ENCODE results near the gene SYCN.

The SYCN gene

GRCh38 chr19:39173502-39173991, 30.5 kb downstream of the SYCN start:
- no peak for DNase-seq
- intact Hi-C loops (cut with DNase I) = no loop called here

- intact Hi-C loops (cut with DNase I) = no loop called here
- DNase-seq = peak in 1 of 10 donors; percentile 84
These were observed 31.2 kb downstream of the SYCN start for GRCh38 chr19:39172700-39173501.

GRCh38 chr19:39171479-39172465, 32.3 kb downstream of the SYCN start:
- intact Hi-C loops (cut with DNase I) = no loop called here
- DNase-seq = peak in 1 of 10 donors; percentile 80

GRCh38 chr19:39170386-39171231, 33.5 kb downstream of the SYCN start:
- DNase-seq = peak in 1 of 10 donors; percentile 82
- intact Hi-C loops (cut with DNase I) = no loop called here

- intact Hi-C loops (cut with DNase I) = no loop called here
- peak in 1 of 10 donors; percentile 84 for DNase-seq
These were observed 34.8 kb downstream of the SYCN start for GRCh38 chr19:39169143-39169810.

- DNase-seq = peak in 1 of 10 donors; percentile 78
- intact Hi-C loops (cut with DNase I) = no loop called here
These were observed 35.6 kb downstream of the SYCN start for GRCh38 chr19:39168258-39169142.

- intact Hi-C loops (cut with DNase I) = no loop called here
- peak in 1 of 10 donors; percentile 81 for DNase-seq
These were observed 36.4 kb downstream of the SYCN start for GRCh38 chr19:39167461-39168257.

- intact Hi-C loops (cut with DNase I) = no loop called here
- peak in 4 of 10 donors; percentile 31 to 87 (median 56) for DNase-seq
These were observed 37.3 kb downstream of the SYCN start for GRCh38 chr19:39166571-39167391.

GRCh38 chr19:39165857-39166256, 38.2 kb downstream of the SYCN start:
- DNase-seq = no peak
- intact Hi-C loops (cut with DNase I) = no loop called here

GRCh38 chr19:39164289-39164688, 39.8 kb downstream of the SYCN start:
- intact Hi-C loops (cut with DNase I) = no loop called here
- DNase-seq = no peak

GRCh38 chr19:39163621-39164020, 40.4 kb downstream of the SYCN start:
- DNase-seq = no peak
- intact Hi-C loops (cut with DNase I) = no loop called here

GRCh38 chr19:39162441-39163043, 41.5 kb downstream of the SYCN start:
- intact Hi-C loops (cut with DNase I) = no loop called here
- no peak for DNase-seq

GRCh38 chr19:39160889-39161672, 43.0 kb downstream of the SYCN start:
- intact Hi-C loops (cut with DNase I) = no loop called here
- peak in 1 of 10 donors; percentile 76 for DNase-seq

GRCh38 chr19:39160523-39160861, 43.6 kb downstream of the SYCN start:
- no peak for DNase-seq
- intact Hi-C loops (cut with DNase I) = no loop called here

- intact Hi-C loops (cut with DNase I) = no loop called here
- DNase-seq = no peak
These were observed 45.3 kb downstream of the SYCN start for GRCh38 chr19:39158646-39159260.

Measured in posterior cingulate gyrus (tissue), 11 donors.